ENCODE measurements around the gene KRT9. TPM values are rescaled to one million over a fixed set of nuclear protein-coding genes. Genes with fewer than 3 reads are reported as not detected.
"Not testable (repeated sequence)": the region's sequence is repeated elsewhere in the genome, so short reads cannot be mapped to it uniquely, and the experiment has no call there.

The KRT9 gene
- not detected for total RNA-seq
- polyA plus RNA-seq (ENCODE audit: insufficient read length in 6 of 6): not detected
- long read RNA-seq, donor 1: 0 reads
- long read RNA-seq, donor 2: 0 reads
- long read RNA-seq, donor 3: 0 reads
- long read RNA-seq, donor 4: 0 reads
- long read RNA-seq, donor 5: 0 reads
- long read RNA-seq, donor 6: 0 reads
- long read RNA-seq, donor 7: 0 reads
- long read RNA-seq, donor 8: 0 reads
- long read RNA-seq, donor 9: 0 reads
- long read RNA-seq, donor 10: 0 reads
- long read RNA-seq, donor 11: 0 reads
- long read RNA-seq, donor 12: 0 reads

DNA sequence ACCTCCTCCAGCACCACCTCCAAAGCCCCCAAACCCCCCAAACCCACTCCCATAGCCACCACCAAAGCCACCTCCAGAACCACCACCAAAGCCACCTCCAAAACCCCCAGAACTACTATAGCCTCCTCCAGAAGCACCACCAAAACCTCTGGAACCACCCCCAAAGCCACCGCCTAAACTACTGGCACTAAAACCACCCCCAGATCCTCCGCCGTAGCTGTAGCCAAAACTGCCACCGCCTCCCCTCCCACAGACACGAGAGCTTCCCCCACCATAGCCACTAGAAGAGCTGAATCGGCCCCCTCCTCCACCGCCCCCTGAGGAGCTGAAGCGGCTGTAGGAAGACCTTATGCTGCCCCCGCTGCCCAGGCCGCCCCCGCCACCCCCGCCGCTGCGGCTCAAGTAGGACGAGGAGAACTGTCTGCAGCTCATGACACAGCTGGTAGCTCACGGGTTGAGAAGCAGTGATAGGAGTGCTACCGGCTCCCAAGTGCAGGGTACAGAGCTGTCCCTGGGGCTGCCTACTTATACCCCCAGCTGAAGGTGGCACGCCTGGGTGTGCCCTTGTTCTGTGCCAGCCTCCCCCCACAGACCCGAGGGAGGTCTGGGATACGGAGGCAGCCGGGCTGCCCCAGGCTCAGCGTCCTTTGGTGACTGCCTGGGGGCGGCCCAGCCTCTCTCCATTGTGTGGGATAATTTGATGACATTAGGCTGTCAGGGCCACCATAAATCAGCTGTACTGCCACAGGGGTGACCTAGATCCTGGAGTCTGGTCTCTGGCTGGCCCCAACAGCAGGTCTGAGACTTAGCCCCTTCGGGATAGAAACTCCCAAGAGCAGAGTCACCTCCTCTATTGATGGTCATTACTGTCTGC, at the start of gene KRT9:
Gene KRT9, minus strand, starts transcription at position 499 of the 874 bp plus-strand sequence. Its CDS starts 67 bp downstream, at position 432.
- intact Hi-C loops (cut with DNase I): no loop called here
- Histone ChIP-seq H3K4me1 (no peaks in the 10 kb centered on the region), H3K4me3 (no peak within 1 kb of the TSS), H3K9me3 (peaks cover 0 to 6% of the 10 kb centered on the region in 2 donors), H3K27ac (no peak within 1 kb of the TSS), H3K36me3 (no peaks in the 10 kb centered on the region), H3K27me3 (peaks cover 0 to 45% of the 10 kb centered on the region in 2 donors)
- ATAC-seq: no peak
- TF ChIP-seq, protein P1, sequence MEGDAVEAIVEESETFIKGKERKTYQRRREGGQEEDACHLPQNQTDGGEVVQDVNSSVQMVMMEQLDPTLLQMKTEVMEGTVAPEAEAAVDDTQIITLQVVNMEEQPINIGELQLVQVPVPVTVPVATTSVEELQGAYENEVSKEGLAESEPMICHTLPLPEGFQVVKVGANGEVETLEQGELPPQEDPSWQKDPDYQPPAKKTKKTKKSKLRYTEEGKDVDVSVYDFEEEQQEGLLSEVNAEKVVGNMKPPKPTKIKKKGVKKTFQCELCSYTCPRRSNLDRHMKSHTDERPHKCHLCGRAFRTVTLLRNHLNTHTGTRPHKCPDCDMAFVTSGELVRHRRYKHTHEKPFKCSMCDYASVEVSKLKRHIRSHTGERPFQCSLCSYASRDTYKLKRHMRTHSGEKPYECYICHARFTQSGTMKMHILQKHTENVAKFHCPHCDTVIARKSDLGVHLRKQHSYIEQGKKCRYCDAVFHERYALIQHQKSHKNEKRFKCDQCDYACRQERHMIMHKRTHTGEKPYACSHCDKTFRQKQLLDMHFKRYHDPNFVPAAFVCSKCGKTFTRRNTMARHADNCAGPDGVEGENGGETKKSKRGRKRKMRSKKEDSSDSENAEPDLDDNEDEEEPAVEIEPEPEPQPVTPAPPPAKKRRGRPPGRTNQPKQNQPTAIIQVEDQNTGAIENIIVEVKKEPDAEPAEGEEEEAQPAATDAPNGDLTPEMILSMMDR (IDR thresholded peaks at IDR 0.05): no peak
- no peak for DNase-seq

- H3K4me1 ChIP-seq; H3K9me3 ChIP-seq; H3K4me3 ChIP-seq; ATAC-seq; H3K36me3 ChIP-seq; DNase-seq; intact Hi-C loops (cut with DNase I); H3K27ac ChIP-seq: not testable (repeated sequence)
- H3K27me3 ChIP-seq: peaks cover 0 to 33% of the 10 kb centered on the region in 2 donors
Observed at GRCh38 chr17:41621435-41621817, 49.6 kb upstream of the KRT9 start.

DNA sequence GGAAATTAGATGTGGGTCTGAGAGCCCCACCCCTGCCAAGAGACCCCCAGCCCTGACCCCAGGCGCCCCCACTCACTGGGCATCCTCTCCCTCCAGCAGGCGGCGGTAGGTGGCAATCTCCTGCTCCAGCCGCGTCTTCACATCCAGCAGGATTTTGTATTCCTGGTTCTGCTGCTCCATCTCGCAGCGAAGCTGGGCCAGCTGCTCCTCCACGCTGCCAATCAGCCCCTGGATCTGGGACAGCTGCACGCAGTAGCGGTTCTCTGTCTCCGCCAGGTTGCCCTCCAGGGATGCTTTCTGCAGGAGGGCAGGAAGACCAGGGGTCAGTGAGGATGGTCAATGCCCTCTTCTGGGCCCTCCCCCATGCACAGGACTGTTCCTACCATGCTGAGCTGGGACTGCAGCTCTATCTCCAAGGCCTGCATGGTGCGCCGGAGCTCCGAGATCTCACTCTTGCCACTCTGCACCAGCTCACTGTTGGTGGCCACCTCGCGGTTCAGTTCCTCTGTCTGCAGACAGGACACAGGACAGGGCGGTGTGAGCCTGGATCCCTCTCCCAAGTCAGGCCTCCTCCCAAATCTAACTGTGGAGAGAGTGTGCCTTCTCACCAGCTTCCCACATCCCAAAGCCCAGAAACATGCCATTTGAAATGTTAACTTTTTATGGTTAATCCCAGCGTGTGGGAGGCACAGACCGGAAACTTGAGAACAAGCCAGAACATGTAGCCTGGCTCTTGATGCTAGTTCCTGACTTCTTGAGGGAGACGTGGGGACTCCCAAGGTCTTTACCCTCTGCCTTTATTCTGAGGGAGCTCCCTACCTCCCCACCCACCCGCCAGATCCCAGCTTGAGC, 49.0 kb upstream of the KRT9 start:
- Histone ChIP-seq H3K27me3 (peaks cover 0 to 37% of the 10 kb centered on the region in 2 donors), H3K9me3 (no peaks in the 10 kb centered on the region), H3K4me1 (no peaks in the 10 kb centered on the region), H3K4me3 (no peak overlapping the region), H3K27ac (no peak overlapping the region), H3K36me3 (no peaks in the 10 kb centered on the region)
- intact Hi-C loops (cut with DNase I): no loop called here
- TF ChIP-seq, protein P1 (IDR thresholded peaks at IDR 0.05): no peak
- ATAC-seq: no peak
- DNase-seq: no peak

GRCh38 chr17:41619927-41620582, 48.2 kb upstream of the KRT9 start:
- H3K27ac ChIP-seq; ATAC-seq; intact Hi-C loops (cut with DNase I); DNase-seq; H3K4me1 ChIP-seq; H3K9me3 ChIP-seq; H3K4me3 ChIP-seq; H3K36me3 ChIP-seq: not testable (repeated sequence)
- H3K27me3 ChIP-seq: peaks cover 0 to 37% of the 10 kb centered on the region in 2 donors

GRCh38 chr17:41619036-41619926, 47.4 kb upstream of the KRT9 start:
- TF ChIP-seq, protein P1 (IDR thresholded peaks at IDR 0.05): no peak
- Histone ChIP-seq H3K27me3 (peaks cover 0 to 34% of the 10 kb centered on the region in 2 donors), H3K4me1 (no peaks in the 10 kb centered on the region), H3K9me3 (no peaks in the 10 kb centered on the region), H3K4me3 (no peak overlapping the region), H3K36me3 (no peaks in the 10 kb centered on the region), H3K27ac (no peak overlapping the region)
- no peak for ATAC-seq
- intact Hi-C loops (cut with DNase I): no loop called here
- no peak for DNase-seq

Measured in left lung (tissue), 14 donors.